ENCODE measurements around the gene CCDC68.
"Not testable (repeated sequence)": the region's sequence is repeated elsewhere in the genome, so short reads cannot be mapped to it uniquely, and the experiment has no call there.

CCDC68 gene, protein sequence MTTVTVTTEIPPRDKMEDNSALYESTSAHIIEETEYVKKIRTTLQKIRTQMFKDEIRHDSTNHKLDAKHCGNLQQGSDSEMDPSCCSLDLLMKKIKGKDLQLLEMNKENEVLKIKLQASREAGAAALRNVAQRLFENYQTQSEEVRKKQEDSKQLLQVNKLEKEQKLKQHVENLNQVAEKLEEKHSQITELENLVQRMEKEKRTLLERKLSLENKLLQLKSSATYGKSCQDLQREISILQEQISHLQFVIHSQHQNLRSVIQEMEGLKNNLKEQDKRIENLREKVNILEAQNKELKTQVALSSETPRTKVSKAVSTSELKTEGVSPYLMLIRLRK

GRCh38 chr18:54958704-54959625 is at the start of gene CCDC68:
TSS of gene CCDC68 (minus strand) at chr18:54959461. CDS start at chr18:54942791, 16,670 bp downstream.
- no peak for DNase-seq

- no peak for DNase-seq
Measured at GRCh38 chr18:55007602-55008001, 48.3 kb upstream of the CCDC68 start.

DNA sequence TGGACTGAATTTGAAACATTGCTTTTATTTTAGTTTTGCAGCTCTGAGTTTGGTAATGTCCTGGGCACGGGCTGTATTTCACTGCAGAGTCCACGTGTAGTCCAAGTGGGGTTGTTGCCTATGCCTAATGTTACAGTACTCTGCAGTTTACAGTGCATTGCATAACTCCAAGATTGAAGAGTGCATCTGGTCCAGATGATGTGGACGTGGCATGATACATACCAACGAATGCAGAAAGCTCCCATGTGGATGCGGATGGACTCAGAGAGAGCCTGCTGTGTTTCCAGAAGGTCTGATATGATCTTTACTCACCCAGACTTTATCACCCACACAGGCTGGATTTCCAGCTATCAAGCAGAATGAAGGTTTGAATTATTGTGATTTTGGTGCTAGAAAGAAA is 44.4 kb upstream of the CCDC68 start:
- DNase-seq, result no peak

DNA sequence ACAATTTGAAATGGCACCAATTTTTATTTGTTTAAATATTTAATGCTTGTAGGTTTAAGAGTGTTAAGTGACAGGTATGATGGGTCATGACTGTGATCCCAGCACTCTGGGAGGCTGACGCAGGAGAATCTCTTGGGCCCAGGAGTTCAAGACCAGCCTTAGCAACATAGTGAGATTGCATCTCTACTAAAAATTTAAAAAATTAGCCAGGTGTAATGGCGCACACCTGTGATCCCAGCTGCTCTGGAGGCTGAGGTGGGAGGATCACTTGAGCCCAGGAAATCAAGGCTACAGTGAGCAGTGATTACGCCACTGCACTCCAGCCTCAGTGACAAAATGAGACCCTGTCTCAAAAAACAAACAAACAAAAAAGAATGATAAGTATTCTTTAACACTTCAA is 43.0 kb upstream of the CCDC68 start:
- no peak for DNase-seq

DNA sequence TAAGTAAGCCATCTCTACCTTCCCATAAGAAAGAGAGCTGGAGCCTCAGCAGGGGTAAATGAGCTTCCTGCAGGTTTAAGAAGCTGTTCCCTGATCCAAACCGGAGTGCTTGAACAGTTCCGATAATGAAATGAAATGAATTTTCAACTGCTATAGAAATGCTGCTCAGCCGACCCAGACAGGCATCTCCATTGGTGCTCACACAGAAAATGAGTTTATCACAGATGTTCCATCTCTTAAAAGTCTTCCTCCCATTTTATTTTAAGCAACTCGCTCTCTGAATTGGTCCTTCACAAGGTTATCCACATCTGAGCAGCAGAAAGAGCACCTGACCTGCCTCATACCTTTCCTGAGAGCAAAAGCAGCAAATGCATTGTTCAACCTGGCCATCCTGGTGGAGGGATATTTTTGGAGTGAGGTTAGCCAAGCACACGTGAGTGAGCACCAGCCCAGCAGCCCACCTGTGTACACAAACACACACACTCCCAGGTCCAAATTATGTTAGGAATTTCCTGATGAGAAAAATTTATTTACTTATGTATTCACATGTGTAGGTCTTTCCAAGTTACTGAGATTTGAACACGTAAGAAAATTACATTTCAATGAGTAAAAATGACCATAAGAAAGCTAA is 42.2 kb upstream of the CCDC68 start:
- no peak for DNase-seq

DNA sequence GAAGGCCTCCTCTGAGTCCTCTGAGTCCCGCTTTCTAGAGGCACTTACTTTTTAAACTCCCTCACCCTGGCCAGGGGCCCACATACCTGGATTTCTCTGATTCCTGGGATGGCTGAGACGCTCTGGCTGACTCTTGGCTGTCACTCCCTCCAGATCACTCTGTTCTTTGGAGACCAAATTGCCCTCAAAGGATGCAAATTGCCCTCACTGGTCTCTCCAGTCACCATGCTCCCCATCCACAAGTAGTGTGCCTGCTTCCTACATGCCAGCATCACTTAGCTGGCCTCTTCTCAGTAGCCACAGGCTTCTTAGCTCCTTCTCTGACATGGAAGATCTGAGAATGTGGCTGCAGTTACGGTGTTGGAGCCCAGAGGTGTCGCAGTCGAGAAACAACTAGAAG is 41.3 kb upstream of the CCDC68 start:
- no peak for DNase-seq

DNA sequence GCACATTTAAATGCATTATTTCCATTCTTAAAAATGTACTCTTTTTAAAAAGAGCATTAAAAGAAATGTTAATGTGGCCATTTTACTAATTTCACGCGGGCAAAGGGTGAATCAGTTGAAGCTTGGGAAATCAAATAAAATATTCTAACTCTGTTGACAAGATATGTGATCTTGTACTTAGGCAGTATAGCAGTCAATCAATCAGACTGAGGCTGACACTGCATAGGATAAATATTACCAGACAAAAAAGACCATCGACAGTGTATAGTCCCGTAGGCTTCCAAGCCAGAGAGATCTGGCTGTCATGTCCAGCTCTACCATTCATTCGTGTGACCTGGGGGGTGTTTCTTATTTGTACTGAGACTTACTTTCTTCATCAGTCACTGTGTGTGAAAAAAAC is 39.8 kb upstream of the CCDC68 start:
- DNase-seq, result no peak

- no peak for DNase-seq
Measured at GRCh38 chr18:54995421-54996143, 36.3 kb upstream of the CCDC68 start.

GRCh38 chr18:54991981-54992380 is 32.7 kb upstream of the CCDC68 start:
- DNase-seq, result no peak

DNA sequence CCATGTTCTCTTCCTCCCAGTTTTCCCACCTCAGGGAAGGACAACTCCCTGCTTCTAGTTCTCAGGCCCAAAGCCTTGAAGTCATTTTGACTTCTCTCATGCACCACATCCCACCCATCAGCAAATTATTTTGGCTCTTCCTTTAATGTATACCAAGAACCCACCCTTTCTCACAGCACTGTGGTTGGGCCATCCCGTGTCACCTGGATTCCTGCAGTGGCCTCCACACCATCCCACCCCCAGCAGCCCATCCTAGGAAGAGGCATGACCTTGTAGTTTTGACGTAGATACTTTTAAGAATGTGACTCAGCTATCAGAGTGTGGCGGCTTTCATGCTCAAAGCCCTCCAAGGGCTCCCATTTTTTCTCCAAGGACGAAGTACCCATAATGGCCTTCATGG is 25.6 kb upstream of the CCDC68 start:
- DNase-seq, result no peak

DNA sequence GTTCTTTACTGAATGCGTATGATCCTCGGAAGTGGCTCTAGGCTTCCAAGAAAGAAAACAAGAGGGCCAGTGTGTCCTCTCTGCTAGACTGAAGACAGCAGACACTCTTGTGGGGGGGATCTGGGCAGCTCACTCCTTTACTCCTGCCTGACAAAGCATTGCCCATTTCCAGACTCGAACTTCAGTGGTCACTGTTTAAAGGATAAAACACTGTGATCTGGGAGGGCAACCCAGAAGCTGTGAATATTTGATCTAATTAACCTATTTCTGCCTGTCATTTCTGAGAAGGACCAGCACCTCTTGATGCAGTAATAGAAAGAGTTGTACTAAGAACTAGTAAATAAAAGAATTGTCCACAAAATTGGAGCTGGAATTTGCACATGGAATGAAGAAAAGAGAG is 24.5 kb upstream of the CCDC68 start:
- DNase-seq, result no peak

GRCh38 chr18:54983041-54983686 is 23.9 kb upstream of the CCDC68 start:
- DNase-seq, result peak; percentile 54

GRCh38 chr18:54981076-54981475 is 21.8 kb upstream of the CCDC68 start:
- no peak for DNase-seq

DNA sequence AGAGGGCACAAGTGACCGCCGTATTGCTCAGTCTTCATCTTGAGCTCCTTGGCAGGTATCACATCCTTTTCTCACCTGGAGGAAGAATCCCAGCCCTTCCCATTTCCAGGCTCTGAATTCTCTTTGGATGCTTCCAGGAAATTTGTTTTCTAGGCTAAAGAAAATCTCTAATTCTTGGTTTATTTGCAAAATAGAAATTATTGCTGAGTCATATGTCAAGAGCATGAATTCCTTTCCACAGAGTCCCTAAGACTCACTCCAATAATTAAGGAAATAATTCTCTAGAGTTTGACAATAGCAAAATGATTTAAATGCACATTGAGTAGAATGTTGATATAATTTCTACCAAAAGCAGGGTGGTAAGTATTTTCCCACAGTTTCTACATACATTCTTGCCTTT is 16.3 kb upstream of the CCDC68 start:
- DNase-seq, result no peak

DNA sequence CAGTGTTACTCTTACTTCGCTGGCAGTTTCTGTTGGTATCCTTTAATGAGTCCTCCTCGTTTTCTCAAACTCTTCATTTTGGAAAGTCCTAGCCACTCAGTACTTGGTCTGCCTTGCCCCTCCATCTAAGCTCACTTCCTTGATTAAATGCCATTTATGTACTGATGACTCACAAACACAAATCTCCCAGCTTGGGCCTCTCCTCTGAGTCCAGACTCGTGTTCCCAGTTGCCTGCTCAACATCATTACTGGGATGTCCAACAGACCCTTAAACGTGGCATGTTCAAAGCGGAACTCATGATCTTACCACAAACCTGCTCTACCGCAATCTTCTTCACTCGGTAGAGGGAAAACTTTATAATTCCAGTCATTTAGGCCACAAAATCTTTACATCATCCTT is 13.8 kb upstream of the CCDC68 start:
- no peak for DNase-seq

- no peak for DNase-seq
Measured at GRCh38 chr18:54968807-54969206, 9.5 kb upstream of the CCDC68 start.

DNA sequence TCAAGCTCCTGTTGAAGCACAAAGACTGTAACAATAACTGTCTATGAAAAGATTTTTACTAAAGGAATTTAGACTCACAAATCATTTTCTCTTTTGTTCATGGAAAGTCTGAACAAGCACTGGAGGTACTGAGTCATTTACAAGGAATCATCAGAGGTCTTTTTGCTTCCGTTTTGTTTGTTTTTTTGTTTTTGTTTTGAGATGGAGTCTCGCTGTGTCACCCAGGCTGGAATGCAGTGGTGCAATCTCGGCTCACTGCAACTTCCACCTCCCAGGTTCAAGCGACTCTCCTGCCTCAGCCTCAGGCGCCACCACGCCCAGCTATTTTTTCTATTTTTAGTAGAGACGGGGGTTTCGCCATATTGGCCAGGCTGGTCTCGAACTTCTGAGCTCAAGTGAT is 9.0 kb upstream of the CCDC68 start:
- DNase-seq, result not testable (repeated sequence)

DNA sequence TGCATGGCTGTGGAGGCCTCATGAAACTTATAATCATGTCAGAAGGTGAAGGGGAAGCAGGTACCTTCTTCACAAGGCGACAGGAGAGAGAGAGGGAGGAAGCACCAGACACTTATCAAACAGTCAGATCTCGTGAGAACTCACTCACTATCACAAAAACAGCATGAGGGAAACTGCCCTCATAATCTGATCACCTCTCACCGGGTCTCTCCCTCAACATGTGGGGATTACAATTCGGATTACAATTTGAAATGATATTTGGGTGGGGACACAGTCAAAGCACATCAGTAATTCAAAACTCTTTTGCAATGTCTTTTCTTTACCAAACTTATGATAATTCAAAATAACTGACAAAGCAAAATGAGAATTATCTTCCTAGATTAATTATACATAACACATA is 8.5 kb upstream of the CCDC68 start:
- DNase-seq, result no peak

DNA sequence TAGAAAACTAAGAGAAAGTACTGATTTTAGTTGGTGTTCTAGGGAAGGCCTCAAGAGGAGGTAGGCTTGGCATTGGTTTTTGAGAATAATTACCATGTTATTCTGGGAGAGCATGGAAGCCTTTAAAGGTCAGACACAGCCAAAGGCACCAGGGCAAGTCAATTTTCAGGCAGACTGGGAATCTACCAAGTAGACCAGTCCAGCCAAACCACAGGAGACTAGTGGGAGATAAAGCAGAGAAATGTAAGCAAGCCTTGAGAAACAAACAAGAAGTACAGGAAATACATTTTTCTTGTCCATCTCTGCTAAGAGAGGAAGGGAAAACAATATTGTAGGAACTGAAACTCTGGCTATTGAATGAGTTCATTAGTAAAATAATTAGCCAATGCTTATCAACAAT is 5.5 kb upstream of the CCDC68 start:
- DNase-seq, result no peak

DNA sequence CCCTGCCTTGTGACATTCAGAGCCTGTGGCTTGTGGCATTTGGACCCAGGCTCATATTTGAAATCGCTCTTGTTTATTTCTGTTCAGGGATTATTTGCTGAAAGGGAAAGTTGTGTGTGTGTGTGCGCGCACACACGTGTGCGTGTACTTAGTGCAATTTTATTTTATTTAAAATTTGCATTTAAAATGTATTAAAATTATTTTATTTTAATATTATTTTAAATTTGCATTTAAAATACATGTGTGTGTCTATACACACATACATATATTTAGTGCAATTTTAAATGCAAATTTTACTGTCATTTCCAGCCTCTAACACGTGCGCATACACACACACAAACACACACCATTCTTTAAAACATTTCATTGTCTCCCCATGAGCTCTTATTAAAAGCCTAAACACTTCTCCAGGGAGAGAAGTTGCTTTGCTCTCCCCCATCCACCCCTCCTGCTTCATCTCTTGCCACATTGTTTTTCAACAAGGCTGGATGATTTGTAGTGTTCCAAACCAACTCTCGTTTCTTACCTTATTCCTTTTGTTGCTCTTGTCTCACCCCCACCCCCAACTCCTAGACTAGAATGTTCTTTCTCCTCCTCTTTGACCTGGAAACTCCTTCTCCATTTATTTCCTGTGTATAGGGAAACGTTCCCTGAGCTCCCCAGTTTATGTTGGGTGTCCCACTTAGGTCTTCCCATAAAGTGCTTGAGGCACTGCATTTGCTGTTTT is 3.8 kb upstream of the CCDC68 start:
- no peak for DNase-seq

DNA sequence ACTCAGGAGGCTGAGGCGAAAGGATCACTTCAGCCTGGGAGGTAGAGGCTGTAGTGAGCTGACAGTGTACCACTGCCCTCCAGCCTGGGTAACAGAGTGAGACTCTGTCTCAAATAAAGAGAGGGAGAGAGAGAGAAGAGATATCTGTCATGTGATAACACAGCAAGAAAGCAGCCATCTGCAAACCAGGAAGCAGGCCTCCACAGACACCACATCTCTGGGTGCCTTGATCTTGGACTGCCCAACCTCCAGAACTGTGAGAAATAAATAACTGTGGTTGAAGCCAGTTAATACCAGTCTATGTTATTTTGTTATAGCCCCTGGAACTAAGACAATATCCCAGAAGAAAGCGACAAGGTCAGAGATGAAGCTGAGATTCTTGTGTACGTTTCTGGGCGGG is 2.6 kb upstream of the CCDC68 start:
- DNase-seq, result no peak

- no peak for DNase-seq
Measured at GRCh38 chr18:54961016-54961423, 1.8 kb upstream of the CCDC68 start.
